H9 (cell line): ENCODE measurements around the gene CST9L. TPM values are rescaled to one million over a fixed set of nuclear protein-coding genes. Genes with fewer than 3 reads are reported as not detected.

Experiments used
- DNase-seq: peaks from one replicate; pipeline ENCODE4 v3.0.0-alpha.2; 2017
- H2AFZ ChIP-seq: one replicate; pipeline ENCODE4 v1.6.1; 2013; ENCODE audit warnings: mild to moderate bottlenecking, low read length, control low read depth, moderate library complexity
- H2AK5ac ChIP-seq: 2 replicates; pipeline ENCODE4 v1.6.1; 2013; ENCODE audit warnings: low read length, control low read depth, mixed read lengths; ENCODE audit not compliant: insufficient read length
- H2BK120ac ChIP-seq: one replicate; pipeline ENCODE4 v1.6.1; 2013; ENCODE audit warnings: low read depth, mild to moderate bottlenecking, low read length, control low read depth, inconsistent platforms; ENCODE audit not compliant: poor library complexity, severe bottlenecking
- H2BK12ac ChIP-seq: 2 replicates; pipeline ENCODE4 v1.6.1; 2013; ENCODE audit warnings: low read length, control low read depth, mixed read lengths, low read depth; ENCODE audit not compliant: insufficient read length
- H2BK15ac ChIP-seq: 2 replicates; pipeline ENCODE4 v1.6.1; 2013; ENCODE audit warnings: low read depth, low read length, control low read depth
- H2BK20ac ChIP-seq: one replicate; pipeline ENCODE4 v1.6.1; 2013; ENCODE audit warnings: low read depth, mild to moderate bottlenecking, low read length, control low read depth, inconsistent platforms; ENCODE audit not compliant: poor library complexity, severe bottlenecking
- H2BK5ac ChIP-seq: 2 replicates; pipeline ENCODE4 v1.6.1; 2013; ENCODE audit warnings: low read length, control low read depth, mixed read lengths; ENCODE audit not compliant: insufficient read length
- H3K14ac ChIP-seq: 2 replicates; pipeline ENCODE4 v1.6.1; 2013; ENCODE audit warnings: low read length, control low read depth; ENCODE audit not compliant: insufficient read depth
- H3K18ac ChIP-seq: 2 replicates; pipeline ENCODE4 v1.6.1; 2013; ENCODE audit warnings: low read depth, mild to moderate bottlenecking, mixed read lengths, low read length, control low read depth; ENCODE audit not compliant: insufficient read length
- H3K23ac ChIP-seq: 2 replicates; pipeline ENCODE4 v1.6.1; 2013; ENCODE audit warnings: low read length, control low read depth, mixed read lengths, low read depth; ENCODE audit not compliant: insufficient read length
- H3K23me2 ChIP-seq: 2 replicates; pipeline ENCODE4 v1.6.1; 2013; ENCODE audit warnings: low read depth, mild to moderate bottlenecking, mixed read lengths, low read length, control low read depth; ENCODE audit not compliant: insufficient read length, poor library complexity, severe bottlenecking
- H3K27ac ChIP-seq: 2 replicates; pipeline ENCODE4 v1.5.1; 2013; ENCODE audit warnings: low read length, control low read depth, mixed read lengths, low read depth; ENCODE audit not compliant: insufficient read length
- H3K27me3 ChIP-seq: 2 replicates; pipeline ENCODE4 v1.6.1; 2013; ENCODE audit warnings: low read length, control low read depth, inconsistent platforms; ENCODE audit not compliant: insufficient read depth
- H3K4ac ChIP-seq: 2 replicates; pipeline ENCODE4 v1.6.1; 2013; ENCODE audit warnings: low read depth, mild to moderate bottlenecking, control low read depth, inconsistent platforms, low read length, moderate library complexity
- H3K4me1 ChIP-seq: 2 replicates; pipeline ENCODE4 v1.6.1; 2013; ENCODE audit warnings: low read length, control low read depth, inconsistent platforms; ENCODE audit not compliant: insufficient read depth
- H3K4me2 ChIP-seq: 2 replicates; pipeline ENCODE4 v1.6.1; 2013; ENCODE audit warnings: low read length, control low read depth, mixed read lengths; ENCODE audit not compliant: insufficient read length, insufficient read depth
- H3K56ac ChIP-seq: 2 replicates; pipeline ENCODE4 v1.6.1; 2013; ENCODE audit warnings: low read depth, mild to moderate bottlenecking, mixed read lengths, low read length, control low read depth; ENCODE audit not compliant: insufficient read length
- H3K79me1 ChIP-seq: 2 replicates; pipeline ENCODE4 v1.6.1; 2013; ENCODE audit warnings: low read depth, mild to moderate bottlenecking, moderate library complexity, low read length, control low read depth, inconsistent platforms; ENCODE audit not compliant: insufficient read depth, poor library complexity, severe bottlenecking
- H3K79me2 ChIP-seq: 2 replicates; pipeline ENCODE4 v1.6.1; 2013; ENCODE audit warnings: low read length, control low read depth, inconsistent platforms; ENCODE audit not compliant: insufficient read depth
- H3K9ac ChIP-seq: 2 replicates; pipeline ENCODE4 v1.6.1; 2013; ENCODE audit warnings: low read length, control low read depth, mixed read lengths; ENCODE audit not compliant: insufficient read length; ENCODE audit errors: extremely low read depth
- H3K9me3 ChIP-seq: one replicate; pipeline ENCODE4 v1.6.1; 2013; ENCODE audit warnings: low read depth, low read length, inconsistent platforms; ENCODE audit not compliant: control insufficient read depth
- H3T11ph ChIP-seq: one replicate; pipeline ENCODE4 v1.6.1; 2013; ENCODE audit warnings: mild to moderate bottlenecking, low read length, control low read depth, inconsistent platforms
- H4K20me1 ChIP-seq: one replicate; pipeline ENCODE4 v1.6.1; 2013; ENCODE audit not compliant: control insufficient read depth, insufficient read length, insufficient read depth
- H4K5ac ChIP-seq: 2 replicates; pipeline ENCODE4 v1.6.1; 2013; ENCODE audit warnings: low read depth, mild to moderate bottlenecking, mixed read lengths, low read length, control low read depth; ENCODE audit not compliant: insufficient read length
- H4K8ac ChIP-seq: replicated peaks from 2 replicates; pipeline ENCODE4 v1.6.1; 2013; ENCODE audit warnings: low read length, control low read depth, mixed read lengths, low read depth; ENCODE audit not compliant: insufficient read length
- H4K91ac ChIP-seq: 2 replicates; pipeline ENCODE4 v1.6.1; 2013; ENCODE audit warnings: low read depth, mild to moderate bottlenecking, moderate library complexity, mixed read lengths, low read length, control low read depth; ENCODE audit not compliant: insufficient read length
- H3K27ac Mint-ChIP-seq, 3 experiments: 2 replicates in 2 of 3; 3 replicates in 1 of 3; pipeline ENCODE4 v1.8.0; 2020 to 2021; ENCODE audit warnings: mixed read lengths in 3 of 3, mild to moderate bottlenecking in 1 of 3, moderate library complexity in 1 of 3
- H3K27me3 Mint-ChIP-seq: 2 replicates; pipeline ENCODE4 v1.8.0; 2021; ENCODE audit warnings: low read depth, mild to moderate bottlenecking, moderate library complexity, mixed read lengths
- H3K36me3 Mint-ChIP-seq, 3 experiments: 2 replicates in 2 of 3; 3 replicates in 1 of 3; pipeline ENCODE4 v1.8.0; 2020 to 2021; ENCODE audit warnings: low read depth in 3 of 3, mixed read lengths in 3 of 3; ENCODE audit not compliant: insufficient read depth in 1 of 3
- H3K4me1 Mint-ChIP-seq, 2 experiments: 2 replicates each; pipeline ENCODE4 v1.8.0; 2020; ENCODE audit warnings: mixed read lengths in 2 of 2
- H3K4me3 Mint-ChIP-seq, 2 experiments: 2 replicates in 1 of 2; 3 replicates in 1 of 2; pipeline ENCODE4 v1.8.0; 2020 to 2021; ENCODE audit warnings: mild to moderate bottlenecking in 2 of 2, mixed read lengths in 2 of 2, moderate library complexity in 1 of 2
- H3K9me3 Mint-ChIP-seq, 2 experiments: 2 replicates in 1 of 2; 3 replicates in 1 of 2; pipeline ENCODE4 v1.8.0; 2020; ENCODE audit warnings: mild to moderate bottlenecking in 2 of 2, mixed read lengths in 2 of 2, moderate library complexity in 1 of 2
- CTCF ChIP-seq: fragments of 200-600 bp; sonication (generic); conservative IDR thresholded peaks from 3 replicates; pipeline ENCODE4 v1.8.0; 2021; ENCODE audit warnings: antibody characterized with exemption, mild to moderate bottlenecking
- WGBS: extraction: QIAGEN DNeasy Blood & Tissue Kit; methylation state at CpG from one replicate; pipeline ENCODE4 v1.1.7; 2013; ENCODE audit warnings: missing lambda C conversion rate, low lambda C conversion rate, mixed read lengths; ENCODE audit not compliant: insufficient read length; ENCODE audit errors: extremely low coverage; 5-methylcytosine and 5-hydroxymethylcytosine counted together
- total RNA-seq: library from RNA; stranded (reverse); gene quantifications from 2 replicates; pipeline ENCODE4 v1.2.1, GENCODE V29; 2021

CST9L gene
- total RNA-seq, 1 experiment from 2014 or later = not detected

- Mint-ChIP-seq H3K4me3 (no peak overlapping the region; a peak in 1 of 5 replicates), H3K27me3 (peaks cover 8% of the 10 kb centered on the region; the same call in 1 of the 2 replicates), H3K36me3 (peaks cover 23 to 32% (median 26%) of the 10 kb centered on the region in 3 experiments), H3K27ac (no peak overlapping the region), H3K9me3 (peaks cover 27 to 31% of the 10 kb centered on the region in 2 experiments), H3K4me1 (peaks cover 47 to 48% of the 10 kb centered on the region in 2 experiments)
- Histone ChIP-seq H3K27me3 (no peaks in the 10 kb centered on the region), H3K27ac (no peak overlapping the region), H2AFZ (no peak overlapping the region), H3T11ph (no peak overlapping the region), H4K91ac (no peak overlapping the region), H3K4ac (no peak overlapping the region), H3K79me1 (no peaks in the 10 kb centered on the region), H3K9me3 (no peaks in the 10 kb centered on the region), H4K20me1 (no peaks in the 10 kb centered on the region), H2BK5ac (no peak overlapping the region), H3K4me2 (no peak overlapping the region), H4K5ac (no peak overlapping the region), H3K4me1 (peaks cover 3% of the 10 kb centered on the region; the same call in 1 of the 2 replicates), H3K18ac (no peak overlapping the region), H3K9ac (no peak overlapping the region), H2AK5ac (no peak overlapping the region), H2BK20ac (no peak overlapping the region), H2BK15ac (no peak overlapping the region), H3K23me2 (no peaks in the 10 kb centered on the region), H4K8ac (no peak overlapping the region), H2BK120ac (no peak overlapping the region), H2BK12ac (no peak overlapping the region), H3K56ac (no peak overlapping the region), H3K79me2 (no peaks in the 10 kb centered on the region), H3K23ac (no peak overlapping the region), H3K14ac (no peak overlapping the region)
- TF ChIP-seq CTCF = no peak
- no CpG with 5 or more reads among the region's 1 CpG for WGBS
- peak; percentile 40 for DNase-seq
Measured at GRCh38 chr20:23528867-23529431, 39.3 kb downstream of the CST9L start.
